Measurements from ENCODE around the gene NOX5. TPM values are rescaled to one million over a fixed set of nuclear protein-coding genes. Genes with fewer than 3 reads are reported as not detected.

Gene NOX5
- total and polyA plus RNA-seq, 4 donors: under 0.01 to 0.08 (median 0.01) TPM

DNA sequence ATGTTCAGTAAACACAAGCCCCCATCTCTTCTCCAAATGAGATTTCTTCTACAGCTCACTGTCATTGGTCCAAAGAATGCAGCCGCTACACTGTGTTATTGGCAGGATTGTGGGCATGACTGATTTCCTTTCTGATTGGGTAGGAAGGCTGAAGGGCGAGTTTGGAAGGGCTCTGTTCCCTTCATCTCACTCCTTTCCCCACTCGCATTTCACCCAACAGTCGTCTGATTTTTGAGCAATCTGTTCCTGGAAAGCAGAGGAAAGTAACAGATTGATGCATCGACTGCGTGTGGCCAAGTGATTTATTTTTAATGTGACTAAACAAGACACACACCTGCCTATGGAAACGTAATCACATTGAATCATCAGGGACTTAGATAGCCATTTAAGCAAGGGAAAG lies 55.5 kb downstream of the NOX5 start:
- WGBS: 91% methylated on average over 7 of the region's 7 CpGs
- no peak for DNase-seq (ENCODE audit: low spot score)
- no peak for TF ChIP-seq TAF1 (conservative IDR thresholded peaks at IDR 0.05)
- no peak for TF ChIP-seq REST (IDR thresholded peaks at IDR 0.05)
- TF ChIP-seq JUND (IDR thresholded peaks at IDR 0.05): no peak
- no peak for TF ChIP-seq FOXA2 (IDR thresholded peaks at IDR 0.05)
- TF ChIP-seq HNF4G (IDR thresholded peaks at IDR 0.05): no peak
- no peak for TF ChIP-seq YY1 (IDR thresholded peaks at IDR 0.05)
- no peak for TF ChIP-seq GABPA (IDR thresholded peaks at IDR 0.05 in 1 of 2, conservative IDR thresholded peaks at IDR 0.05 in 1 of 2)
- no peak for TF ChIP-seq FOXA1 (IDR thresholded peaks at IDR 0.05)
- no peak for TF ChIP-seq EGR1 (IDR thresholded peaks at IDR 0.05; ENCODE audit: low read depth in 2 of 2)
- no peak for TF ChIP-seq ZBTB33 (IDR thresholded peaks at IDR 0.05)
- no peak for TF ChIP-seq RXRA (IDR thresholded peaks at IDR 0.05)
- TF ChIP-seq HNF4A (conservative IDR thresholded peaks at IDR 0.05): no peak
- TF ChIP-seq ATF3 (IDR thresholded peaks at IDR 0.05): no peak
- TF ChIP-seq CTCF (IDR thresholded peaks at IDR 0.05; ENCODE audit: low read depth, low read length, missing input control): no peak
- TF ChIP-seq, protein P1, sequence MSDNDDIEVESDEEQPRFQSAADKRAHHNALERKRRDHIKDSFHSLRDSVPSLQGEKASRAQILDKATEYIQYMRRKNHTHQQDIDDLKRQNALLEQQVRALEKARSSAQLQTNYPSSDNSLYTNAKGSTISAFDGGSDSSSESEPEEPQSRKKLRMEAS (IDR thresholded peaks at IDR 0.05): no peak
- no peak for TF ChIP-seq NR2F2 (IDR thresholded peaks at IDR 0.05)
- TF ChIP-seq RAD21 (IDR thresholded peaks at IDR 0.05): no peak
- no peak for TF ChIP-seq SP1 (IDR thresholded peaks at IDR 0.05)

More for the DNA sequence above, 55.5 kb downstream of the NOX5 start:
- no peaks in the 10 kb centered on the region for H3K27me3 ChIP-seq (ENCODE audit: control insufficient read depth in 4 of 4, insufficient read depth in 4 of 4, low read length in 3 of 4)
- no peak overlapping the region for H3K9ac ChIP-seq (ENCODE audit: low read depth in 1 of 2, low read length in 2 of 2)
- H3K36me3 ChIP-seq (ENCODE audit: control insufficient read depth in 4 of 4, insufficient read depth in 3 of 4, low read depth in 1 of 4, low read length in 3 of 4): no peaks in the 10 kb centered on the region
- no peak overlapping the region for H3K27ac ChIP-seq (ENCODE audit: low read depth in 1 of 2, low read length in 2 of 2)
- no peak overlapping the region for H3K4me3 ChIP-seq (ENCODE audit: low read depth in 1 of 3, low read length in 3 of 3)
- H3K9me3 ChIP-seq (ENCODE audit: control insufficient read depth in 4 of 4, low read length in 3 of 4): no peaks in the 10 kb centered on the region
- H3K4me1 ChIP-seq (ENCODE audit: control insufficient read depth in 4 of 4, insufficient read depth in 4 of 4, low read length in 3 of 4): peaks cover 0 to 16% (median 11%) of the 10 kb centered on the region in 4 donors

Measured in liver (tissue), 9 donors.